A549 (cell line): ENCODE data around the gene MAT2A. TPM values are rescaled to one million over a fixed set of nuclear protein-coding genes. Genes with fewer than 3 reads are reported as not detected.
A peak's percentile ranks its signal among the peaks of the same experiment; 100 is the strongest.

ENCODE experiments used
- ATAC-seq, 2 experiments: fragments of 200-7000 bp in 1 of 2; fragments of >200 bp in 1 of 2; cut with Nextera tagmentation in 1 of 2; cut with Tn5 transposase in 1 of 2; 3 replicates each; pipeline versions ENCODE4 v1.8.0 to v1.9.1; 2018 to 2020; ENCODE audit warnings: mild to moderate bottlenecking in 1 of 2, moderate library complexity in 1 of 2
- CTCF ChIA-PET: fragments of 300-600 bp; sonication (Branson Sonifier 250); formaldehyde crosslinking; extraction: SDS; loops from one replicate; lab custom pipeline; 2021; ENCODE audit warnings: antibody characterized with exemption, inconsistent platforms; lab: Yijun Ruan, JAX
- POLR2A ChIA-PET: fragments of 350-600 bp; formaldehyde crosslinking; extraction: SDS; loops from one replicate; lab custom pipeline; 2021; ENCODE audit warnings: antibody characterized with exemption, inconsistent platforms; lab: Yijun Ruan, JAX
- DNase-seq, 2 experiments: peaks; one replicate each; pipeline versions ENCODE4 v3.0.0 to v3.0.0-alpha.2; 2011 to 2016; ENCODE audit warnings: low read depth in 1 of 2, low spot score in 1 of 2
- FAIRE-seq: peaks from 2 replicates; lab custom pipeline; 2011; peaks lifted over from hg19 to GRCh38; lab: Jason Lieb, UNC
- H3K27ac ChIP-seq, 2 experiments: fragments of >200 bp; sonication (Bioruptor Twin); formaldehyde crosslinking; 3 replicates each; pipeline ENCODE4 v1.5.1; 2016 to 2017
- H3K4me1 ChIP-seq: fragments of >200 bp; sonication (Bioruptor Twin); formaldehyde crosslinking; 3 replicates; pipeline ENCODE4 v1.6.1; 2016
- H3K4me2 ChIP-seq: fragments of >200 bp; sonication (Bioruptor Twin); formaldehyde crosslinking; 3 replicates; pipeline ENCODE4 v1.6.1; 2016
- H3K4me3 ChIP-seq: fragments of >200 bp; sonication (Bioruptor Twin); formaldehyde crosslinking; 3 replicates; pipeline ENCODE4 v1.5.1; 2016
- H3K9me3 ChIP-seq: fragments of >200 bp; sonication (Bioruptor Twin); formaldehyde crosslinking; 3 replicates; pipeline ENCODE4 v1.6.1; 2016
- BHLHE40 ChIP-seq: IDR thresholded peaks from 2 replicates; pipeline ENCODE4 v1.6.1; 2012; ENCODE audit warnings: low read depth, low read length, inconsistent platforms
- EHF ChIP-seq: fragments of 250-450 bp; sonication (Bioruptor Pico); IDR thresholded peaks from 2 replicates; pipeline ENCODE4 v1.5.0; 2020; ENCODE audit warnings: mild to moderate bottlenecking
- GATA3 ChIP-seq: IDR thresholded peaks from 2 replicates; pipeline ENCODE4 v1.6.1; 2012; ENCODE audit warnings: borderline replicate concordance
- HEYL ChIP-seq: fragments of 250-450 bp; sonication (Bioruptor Pico); IDR thresholded peaks from 2 replicates; pipeline ENCODE4 v1.8.0; 2021; ENCODE audit warnings: mild to moderate bottlenecking, moderate library complexity
- HOXB5 ChIP-seq: fragments of 250-450 bp; sonication (Bioruptor Pico); IDR thresholded peaks from 2 replicates; pipeline ENCODE4 v1.5.0; 2020; ENCODE audit warnings: mild to moderate bottlenecking, moderate library complexity
- KDM5A ChIP-seq: fragments of 200-600 bp; sonication (generic); IDR thresholded peaks from 2 replicates; pipeline ENCODE4 v1.6.1; 2016; ENCODE audit warnings: antibody characterized with exemption, mild to moderate bottlenecking
- MAFK ChIP-seq: fragments of 450-650 bp; IDR thresholded peaks from 2 replicates; pipeline ENCODE4 v1.6.1; 2014; ENCODE audit not compliant: partially characterized antibody
- POLR2A ChIP-seq: IDR thresholded peaks from 2 replicates; pipeline ENCODE4 v1.6.1; 2012; ENCODE audit warnings: mild to moderate bottlenecking, low read length
- POLR2AphosphoS2 ChIP-seq: conservative IDR thresholded peaks from 2 replicates; pipeline ENCODE4 v1.6.1; 2012; ENCODE audit warnings: low read length, improper control_type of control experiment, inconsistent platforms
- RFX5 ChIP-seq: fragments of 450-650 bp; IDR thresholded peaks from 2 replicates; pipeline ENCODE4 v1.7.1; 2014; ENCODE audit warnings: antibody characterized with exemption, mild to moderate bottlenecking, moderate library complexity
- SREBF2 ChIP-seq: fragments of 450-650 bp; IDR thresholded peaks from 2 replicates; pipeline ENCODE4 v1.6.1; 2014; ENCODE audit warnings: mild to moderate bottlenecking, moderate library complexity
- TFCP2L1 ChIP-seq: fragments of 250-450 bp; sonication (Bioruptor Pico); IDR thresholded peaks from 2 replicates; pipeline ENCODE4 v1.5.0; 2021; ENCODE audit warnings: mild to moderate bottlenecking
- ZSCAN20 ChIP-seq: fragments of 250-450 bp; sonication (Bioruptor Pico); IDR thresholded peaks from 2 replicates; pipeline ENCODE4 v1.8.0; 2022; ENCODE audit warnings: mild to moderate bottlenecking, moderate library complexity
- WGBS: methylation state at CpG from one replicate; pipeline ENCODE4 v1.1.6; 2017; ENCODE audit errors: missing lambda C conversion rate; 5-methylcytosine and 5-hydroxymethylcytosine counted together
- polyA plus RNA-seq, 4 experiments: library from polyadenylated mRNA; depleted of rRNA in 3 of 4; stranded (reverse); fragments of >200 nt; fragmentation: RNase III in 1 of 4; extraction: RNeasy Plus Mini Kit Qiagen cat#74134 plus additional on column Dnase treatment in 1 of 4; gene quantifications; 2 replicates in 3 of 4; 3 replicates in 1 of 4; pipeline ENCODE4 v1.2.3, GENCODE V29; 2011 to 2017
- TF ChIP-seq, protein P1 (sequence below): fragments of 250-450 bp; sonication (Bioruptor Pico); IDR thresholded peaks from 2 replicates; pipeline ENCODE4 v1.5.0; 2021; ENCODE audit warnings: mild to moderate bottlenecking, moderate library complexity, borderline replicate concordance

The MAT2A gene
- polyA plus RNA-seq, 2 of the 4 experiments (the other 2 are of a cell fraction): 370 to 1,024 TPM

DNA sequence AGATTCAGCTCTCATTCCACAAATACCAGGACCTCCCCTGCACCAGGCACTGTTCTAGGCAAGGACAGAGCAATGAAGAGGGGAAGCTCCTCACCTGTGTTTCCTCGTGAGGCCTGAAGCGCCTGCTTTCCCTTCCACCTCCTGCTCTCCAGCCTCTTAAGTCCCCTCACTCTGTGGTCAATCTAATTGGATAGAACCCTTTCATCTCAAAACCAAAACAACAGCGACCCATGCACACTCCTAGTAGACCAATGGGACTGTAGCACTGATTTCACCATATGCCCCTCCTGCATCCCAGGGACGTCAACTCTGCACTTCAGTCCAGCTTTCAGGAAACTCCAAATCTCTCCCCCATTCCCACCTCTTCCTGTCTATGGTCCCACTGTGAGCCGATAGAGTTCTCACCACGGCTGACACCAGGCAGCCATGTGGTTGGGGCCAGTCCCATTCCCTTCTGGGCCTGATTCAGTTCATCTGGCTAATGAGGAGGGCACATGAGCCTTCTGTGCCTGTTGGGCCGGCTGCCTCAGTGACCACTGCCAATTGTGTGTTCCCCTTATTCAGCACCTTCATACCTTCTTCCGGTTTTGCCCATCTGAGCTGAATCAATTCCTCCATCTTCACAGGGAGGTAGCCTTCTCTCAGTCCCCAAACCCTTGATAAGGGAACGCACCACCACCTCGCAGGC lies 33.3 kb upstream of the MAT2A start:
- no peak for TF ChIP-seq MAFK
- TF ChIP-seq RFX5: no peak
- TF ChIP-seq, protein P1, sequence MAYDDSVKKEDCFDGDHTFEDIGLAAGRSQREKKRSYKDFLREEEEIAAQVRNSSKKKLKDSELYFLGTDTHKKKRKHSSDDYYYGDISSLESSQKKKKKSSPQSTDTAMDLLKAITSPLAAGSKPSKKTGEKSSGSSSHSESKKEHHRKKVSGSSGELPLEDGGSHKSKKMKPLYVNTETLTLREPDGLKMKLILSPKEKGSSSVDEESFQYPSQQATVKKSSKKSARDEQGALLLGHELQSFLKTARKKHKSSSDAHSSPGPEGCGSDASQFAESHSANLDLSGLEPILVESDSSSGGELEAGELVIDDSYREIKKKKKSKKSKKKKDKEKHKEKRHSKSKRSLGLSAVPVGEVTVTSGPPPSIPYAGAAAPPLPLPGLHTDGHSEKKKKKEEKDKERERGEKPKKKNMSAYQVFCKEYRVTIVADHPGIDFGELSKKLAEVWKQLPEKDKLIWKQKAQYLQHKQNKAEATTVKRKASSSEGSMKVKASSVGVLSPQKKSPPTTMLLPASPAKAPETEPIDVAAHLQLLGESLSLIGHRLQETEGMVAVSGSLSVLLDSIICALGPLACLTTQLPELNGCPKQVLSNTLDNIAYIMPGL (CRISPR knock-in tag): no peak
- no peak for TF ChIP-seq EHF (CRISPR knock-in tag)
- Histone ChIP-seq H3K9me3 (no peaks in the 10 kb centered on the region), H3K27ac (peak overlapping the region; percentile 61 to 83), H3K4me1 (peaks cover 41% of the 10 kb centered on the region), H3K4me2 (peak overlapping the region; percentile 50), H3K4me3 (no peak overlapping the region)
- DNase-seq: no peak
- WGBS: 90% methylated on average over 10 of the region's 10 CpGs
- CTCF ChIA-PET: interaction anchor here (1.4 to 6.0 kb wide), 7 partner anchors 10 to 85 kb away, joined by 4 to 43 read pairs (median 7); partner anchors contain the start of gene MAT2A
- no peak for FAIRE-seq
- ATAC-seq: peak in 1 of 2 experiments; percentile 3; a peak in 2 of 6 replicates
- POLR2A ChIA-PET: interaction anchor here (0.7 to 4.4 kb wide), 6 partner anchors 11 to 84 kb away, joined by 3 to 88 read pairs (median 6); partner anchors contain the start of gene MAT2A

DNA sequence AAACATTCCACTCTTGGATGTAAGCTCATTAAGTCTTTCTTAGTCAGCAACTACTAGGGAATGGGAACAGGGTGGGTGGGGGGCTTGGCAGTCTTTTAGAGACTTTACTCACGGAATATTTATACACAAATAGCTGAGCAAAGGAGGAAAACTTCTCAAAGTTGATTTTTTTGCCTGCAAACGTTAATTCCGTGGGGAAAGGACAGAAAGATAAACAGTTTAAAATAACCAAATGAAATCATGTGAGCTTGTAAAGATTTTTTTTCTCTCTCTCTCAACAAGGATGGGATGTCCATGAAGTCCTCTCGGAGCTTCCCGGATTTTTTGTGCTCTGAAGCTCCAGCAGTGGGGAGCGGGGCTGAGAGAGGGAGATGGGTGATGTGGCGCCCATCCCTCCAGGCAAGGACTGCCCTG lies 32.2 kb upstream of the MAT2A start:
- ChIA-PET POLR2A (interaction anchor here (4.4 kb wide), 1 partner anchor 32 kb away, joined by 88 read pairs; the partner anchor contains the start of gene MAT2A), CTCF (interaction anchor here (0.8 to 6.0 kb wide), 6 partner anchors 9 to 86 kb away, joined by 3 to 43 read pairs (median 4); partner anchors contain the start of gene MAT2A)
- H3K4me3 ChIP-seq: no peak overlapping the region
- WGBS: 81% methylated on average over 7 of the region's 7 CpGs
- DNase-seq (no peak), FAIRE-seq (no peak)
- H3K4me2 ChIP-seq: no peak overlapping the region
- TF ChIP-seq POLR2AphosphoS2: no peak
- TF ChIP-seq TFCP2L1 (CRISPR knock-in tag): no peak
- TF ChIP-seq SREBF2: no peak
- TF ChIP-seq, all 56 proteins: peak for 0
- H3K4me1 ChIP-seq: peaks cover 45% of the 10 kb centered on the region
- H3K27ac ChIP-seq: peak overlapping the region in 1 of 2 experiments; percentile 42; a peak in 3 of 6 replicates
- H3K9me3 ChIP-seq: no peaks in the 10 kb centered on the region
- no peak for ATAC-seq

DNA sequence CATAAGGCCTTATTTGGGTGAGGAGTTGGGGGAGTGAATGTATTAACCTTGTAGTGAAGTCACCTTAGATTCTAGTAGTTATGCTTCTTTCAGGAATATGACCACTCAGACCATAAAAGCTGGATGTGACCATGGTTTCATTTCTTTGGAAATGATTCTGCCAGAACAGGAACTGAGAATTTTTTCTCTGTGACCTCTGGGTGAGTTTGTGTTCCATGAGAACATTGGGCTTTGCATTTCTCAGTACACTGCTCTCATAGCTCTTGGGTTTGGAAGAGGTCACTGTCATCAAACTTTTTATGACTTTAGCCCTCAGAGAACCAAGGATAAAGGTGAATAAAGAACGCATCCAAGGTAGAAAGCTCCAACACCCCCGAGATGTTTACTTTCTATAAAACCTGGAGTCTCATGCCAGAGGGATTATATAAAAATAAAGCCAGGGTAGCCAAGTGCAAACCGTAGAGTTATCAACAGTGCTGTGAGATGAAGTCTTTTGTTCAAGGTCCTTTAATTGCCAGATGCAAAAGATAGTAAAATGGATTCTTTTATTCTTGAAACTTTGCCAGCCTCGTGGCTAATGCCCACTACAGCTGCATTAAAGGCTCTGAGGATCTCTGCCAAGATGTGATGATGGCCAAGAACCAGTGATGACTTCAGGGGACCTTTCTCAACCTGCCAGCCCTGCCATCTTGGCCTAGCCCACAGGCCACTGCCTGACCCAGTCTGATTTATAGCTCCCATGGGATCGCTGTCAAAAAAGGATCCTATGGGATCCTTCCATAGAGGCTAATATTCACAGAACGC lies 27.8 kb upstream of the MAT2A start:
- CTCF ChIA-PET: interaction anchor here (0.8 to 15.1 kb wide), 6 partner anchors 8 to 194 kb away, joined by 3 to 145 read pairs (median 5); partner anchors contain the start of gene MAT2A
- no peak; a peak in 1 of 6 replicates for ATAC-seq
- Histone ChIP-seq H3K4me3 (no peak overlapping the region), H3K27ac (peak overlapping the region; percentile 1 to 58; a peak in 4 of 6 replicates), H3K4me2 (peak overlapping the region; percentile 2; the same call in 1 of the 3 replicates), H3K9me3 (no peaks in the 10 kb centered on the region), H3K4me1 (peaks cover 26% of the 10 kb centered on the region)
- TF ChIP-seq BHLHE40: no peak
- TF ChIP-seq HOXB5 (CRISPR knock-in tag): no peak
- no peak for TF ChIP-seq HEYL
- POLR2A ChIA-PET: interaction anchor here (2.8 kb wide), 1 partner anchor 28 kb away, joined by 11 read pairs; the partner anchor contains the start of gene MAT2A
- WGBS: 64% methylated on average over 6 of the region's 6 CpGs
- no peak for DNase-seq
- FAIRE-seq: no peak

DNA sequence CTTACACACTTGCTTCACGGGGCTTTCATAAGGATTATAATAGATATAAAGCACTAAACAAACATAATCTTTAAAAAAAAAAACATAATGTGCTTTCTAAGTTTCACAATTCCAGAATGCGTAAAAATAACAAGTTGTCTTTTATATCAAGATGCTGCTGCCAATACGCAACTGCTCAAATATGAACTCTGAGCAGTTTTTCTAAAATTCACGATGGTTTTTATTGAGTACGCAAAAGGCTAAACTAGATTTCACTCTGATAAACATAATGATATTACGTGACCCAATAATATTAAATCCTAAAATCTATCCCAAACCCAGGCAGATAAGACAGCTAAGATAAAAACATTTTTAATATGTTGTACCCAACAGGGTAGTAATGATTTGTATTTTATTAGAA lies 24.6 kb upstream of the MAT2A start:
- no peak overlapping the region for H3K4me3 ChIP-seq
- POLR2A ChIA-PET: interaction anchor here (2.0 kb wide), 1 partner anchor 25 kb away, joined by 12 read pairs; the partner anchor contains the start of gene MAT2A
- FAIRE-seq: no peak

More for the DNA sequence above, 24.6 kb upstream of the MAT2A start:
- 74% methylated on average over 6 of the region's 6 CpGs for WGBS
- no peak for ATAC-seq
- peaks cover 42% of the 10 kb centered on the region for H3K4me1 ChIP-seq
- CTCF ChIA-PET: interaction anchor here (0.9 to 15.1 kb wide), 4 partner anchors 21 to 95 kb away, joined by 3 to 145 read pairs (median 3); partner anchors contain the start of gene MAT2A
- H3K4me2 ChIP-seq: no peak overlapping the region
- TF ChIP-seq KDM5A (no peak), ZSCAN20 (CRISPR knock-in tag) (no peak), POLR2A (no peak), EHF (CRISPR knock-in tag) (no peak), GATA3 (no peak)
- TF ChIP-seq, protein P1 (CRISPR knock-in tag): no peak
- DNase-seq: no peak
- H3K27ac ChIP-seq: 0 out of 6 replicates have a peak overlapping the region, but pooled peaks of 1 of the 2 experiments have one; percentile 12
- no peaks in the 10 kb centered on the region for H3K9me3 ChIP-seq
